GM21423 (cell line): Measurements from ENCODE around the gene INO80.

Experiments
- ATAC-seq: cut with Tn5 transposase; IDR thresholded peaks from one replicate; pipeline ENCODE4 v1.9.1; 2021; ENCODE audit warnings: mild to moderate bottlenecking, moderate library complexity; ENCODE audit not compliant: unreplicated experiment

Gene INO80

GRCh38 chr15:41043276-41043951 is 72.7 kb downstream of the INO80 start:
- no peak for ATAC-seq

GRCh38 chr15:41042851-41043250 is 73.2 kb downstream of the INO80 start:
- ATAC-seq = no peak

GRCh38 chr15:41039121-41039520 is 77.0 kb downstream of the INO80 start:
- no peak for ATAC-seq

- ATAC-seq = no peak
These were observed 84.1 kb downstream of the INO80 start for GRCh38 chr15:41032079-41032328.

- ATAC-seq = no peak
These were observed 84.6 kb downstream of the INO80 start for GRCh38 chr15:41031232-41032078.

- ATAC-seq = no peak
These were observed 87.2 kb downstream of the INO80 start for GRCh38 chr15:41028853-41029252.

GRCh38 chr15:41025393-41025792 is 90.7 kb downstream of the INO80 start:
- ATAC-seq = no peak

- no peak for ATAC-seq
These were observed 91.2 kb downstream of the INO80 start for GRCh38 chr15:41024885-41025284.

GRCh38 chr15:41024131-41024530 is 91.9 kb downstream of the INO80 start:
- no peak for ATAC-seq

- ATAC-seq = no peak
These were observed 93.5 kb downstream of the INO80 start for GRCh38 chr15:41022487-41023090.

GRCh38 chr15:41020829-41021228 is 95.3 kb downstream of the INO80 start:
- no peak for ATAC-seq

GRCh38 chr15:41020311-41020710 is 95.8 kb downstream of the INO80 start:
- ATAC-seq = no peak

- ATAC-seq = no peak
These were observed 96.9 kb downstream of the INO80 start for GRCh38 chr15:41019174-41019573.

GRCh38 chr15:41018534-41018933 is 97.5 kb downstream of the INO80 start:
- no peak for ATAC-seq

GRCh38 chr15:41017066-41017735 is 98.9 kb downstream of the INO80 start:
- no peak for ATAC-seq

- no peak for ATAC-seq
These were observed 102.2 kb downstream of the INO80 start for GRCh38 chr15:41013691-41014414.

GRCh38 chr15:41011055-41011815 is 104.8 kb downstream of the INO80 start:
- no peak for ATAC-seq

GRCh38 chr15:41010345-41010744 is 105.7 kb downstream of the INO80 start:
- no peak for ATAC-seq

GRCh38 chr15:41006479-41006878 is 109.6 kb downstream of the INO80 start:
- no peak for ATAC-seq

GRCh38 chr15:41004490-41004889 is 111.6 kb downstream of the INO80 start:
- ATAC-seq = no peak
